ENCODE data around the gene DZANK1. TPM values are rescaled to one million over a fixed set of nuclear protein-coding genes. Genes with fewer than 3 reads are reported as not detected.

The DZANK1 gene
- total and polyA plus RNA-seq, 9 donors = 2.2 to 6.5 (median 3.4) TPM

DNA sequence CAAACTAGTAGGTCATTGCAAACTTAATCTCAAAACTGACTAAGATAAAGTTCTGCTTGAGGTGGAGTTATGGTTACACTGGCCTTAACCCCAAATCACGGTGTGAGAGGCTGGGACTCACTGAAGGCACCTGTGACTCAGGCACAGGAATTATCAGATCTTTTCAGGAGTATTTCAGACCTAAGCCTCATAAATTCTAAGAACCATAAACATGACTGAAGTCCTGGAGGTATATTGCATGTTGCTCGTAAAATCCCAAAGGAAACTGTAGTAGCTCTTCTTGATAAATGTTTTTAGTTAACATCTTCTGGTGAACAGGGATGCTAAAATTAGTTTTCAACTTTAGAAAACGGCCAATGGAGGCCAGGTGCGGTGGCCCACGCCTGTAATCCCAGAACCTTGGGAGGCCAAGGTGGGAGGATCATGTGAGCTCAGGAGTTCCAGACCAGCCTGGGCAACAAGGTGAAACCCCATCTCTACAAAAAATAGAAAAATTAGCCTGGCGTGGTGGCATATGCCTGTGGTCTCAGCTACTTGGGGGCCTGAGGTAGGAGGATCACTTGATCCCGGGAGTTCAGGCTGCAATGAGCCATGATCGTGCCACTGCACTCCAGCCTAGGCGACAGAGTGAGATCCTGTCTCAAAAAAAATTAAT is 36.5 kb downstream of the DZANK1 start:
- H3K27me3 ChIP-seq = no peaks in the 10 kb centered on the region
- TF ChIP-seq CTCF (IDR thresholded peaks at IDR 0.05) = no peak
- no peak for TF ChIP-seq POLR2A (IDR thresholded peaks at IDR 0.05)
- no peak for TF ChIP-seq EP300 (IDR thresholded peaks at IDR 0.05)
- intact Hi-C loops (cut with DNase I) = no loop called here
- H3K9me3 ChIP-seq = no peaks in the 10 kb centered on the region
- 88 to 90% (median 88%) methylated on average over 9 of the region's 9 CpGs for WGBS, 3 donors
- no peak for DNase-seq
- no peak overlapping the region for H3K27ac ChIP-seq
- H3K36me3 ChIP-seq = no peaks in the 10 kb centered on the region
- no peak overlapping the region for H3K4me3 ChIP-seq
- peaks cover 2% of the 10 kb centered on the region for H3K4me1 ChIP-seq (ENCODE audit: insufficient read depth)

DNA sequence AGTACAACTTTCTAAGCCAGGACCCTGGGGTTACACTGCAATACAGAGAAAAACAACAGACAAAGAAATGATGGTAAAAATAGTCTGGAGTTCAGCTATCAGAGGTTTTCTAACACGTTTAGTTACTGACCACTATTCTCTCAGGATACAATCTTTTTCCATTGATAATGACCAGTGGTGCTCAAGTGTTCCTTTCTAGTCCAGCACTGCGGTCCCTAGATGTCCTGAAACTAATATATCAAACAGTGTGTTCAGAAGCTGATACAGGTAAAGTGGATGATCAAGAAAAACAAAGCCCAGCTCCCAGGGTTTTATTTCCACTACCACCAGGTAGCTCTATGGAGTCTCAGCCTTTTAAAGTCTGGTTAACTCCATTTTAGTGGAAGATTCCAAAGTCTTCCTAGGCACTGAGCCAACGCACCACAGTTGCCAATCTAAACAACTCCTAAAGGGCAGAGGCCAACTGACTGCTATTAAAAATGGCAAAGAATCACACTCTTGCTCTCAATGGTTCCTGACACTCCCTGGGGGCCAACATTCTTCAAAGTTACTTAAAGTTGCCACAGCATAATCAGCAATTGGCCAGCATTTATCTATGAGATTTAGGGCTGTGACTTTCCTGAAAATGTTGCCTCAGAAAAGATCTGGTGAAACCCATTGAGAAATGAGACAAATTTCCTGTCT is 38.2 kb downstream of the DZANK1 start:
- no peaks in the 10 kb centered on the region for H3K36me3 ChIP-seq
- no peak overlapping the region for H3K4me3 ChIP-seq
- intact Hi-C loops (cut with DNase I) = no loop called here
- DNase-seq = peak; percentile 34 to 64 (median 38)
- no peak overlapping the region for H3K27ac ChIP-seq
- no peaks in the 10 kb centered on the region for H3K9me3 ChIP-seq
- H3K27me3 ChIP-seq = no peaks in the 10 kb centered on the region
- peaks cover 2% of the 10 kb centered on the region for H3K4me1 ChIP-seq (ENCODE audit: insufficient read depth)
- 44 to 51% (median 47%) methylated on average over 3 of the region's 3 CpGs for WGBS, 3 donors
- TF ChIP-seq EP300 (IDR thresholded peaks at IDR 0.05) (no peak), POLR2A (IDR thresholded peaks at IDR 0.05) (no peak), CTCF (IDR thresholded peaks at IDR 0.05) (no peak)

- no peak for DNase-seq
- H3K4me1 ChIP-seq (ENCODE audit: insufficient read depth) = peaks cover 2% of the 10 kb centered on the region
- TF ChIP-seq POLR2A (IDR thresholded peaks at IDR 0.05) (no peak), CTCF (IDR thresholded peaks at IDR 0.05) (no peak), EP300 (IDR thresholded peaks at IDR 0.05) (no peak)
- H3K27me3 ChIP-seq = no peaks in the 10 kb centered on the region
- 87 to 92% (median 91%) methylated on average over 2 of the region's 2 CpGs for WGBS, 3 donors
- no peak overlapping the region for H3K27ac ChIP-seq
- H3K36me3 ChIP-seq = no peaks in the 10 kb centered on the region
- intact Hi-C loops (cut with DNase I) = no loop called here
- no peak overlapping the region for H3K4me3 ChIP-seq
- no peaks in the 10 kb centered on the region for H3K9me3 ChIP-seq
Observed at GRCh38 chr20:18427214-18427613, 39.6 kb downstream of the DZANK1 start.

DNA sequence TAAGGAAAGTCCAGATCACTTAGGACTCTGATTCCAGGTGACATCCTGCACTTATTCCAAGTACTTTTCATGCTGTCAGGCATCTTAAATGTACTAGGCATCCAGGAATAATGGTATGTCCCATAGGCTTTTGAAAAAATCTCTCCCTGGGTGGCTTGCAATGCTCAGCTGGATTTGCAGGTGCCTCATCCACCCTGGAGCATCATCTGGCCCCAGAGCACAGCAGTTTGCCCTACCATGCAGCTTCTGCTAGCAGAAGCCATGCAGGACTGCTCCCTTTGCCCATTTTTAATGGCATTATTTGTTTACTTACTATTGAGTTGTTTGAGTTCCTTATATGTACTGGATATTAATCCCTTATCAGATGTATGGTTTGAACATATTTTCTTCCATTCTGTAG is 45.2 kb downstream of the DZANK1 start:
- Histone ChIP-seq H3K9me3 (no peaks in the 10 kb centered on the region), H3K36me3 (no peaks in the 10 kb centered on the region), H3K27ac (no peak overlapping the region), H3K27me3 (no peaks in the 10 kb centered on the region), H3K4me3 (no peak overlapping the region), H3K4me1 (ENCODE audit: insufficient read depth) (no peaks in the 10 kb centered on the region)
- TF ChIP-seq POLR2A (IDR thresholded peaks at IDR 0.05) (no peak), CTCF (IDR thresholded peaks at IDR 0.05) (no peak), EP300 (IDR thresholded peaks at IDR 0.05) (no peak)
- intact Hi-C loops (cut with DNase I) = no loop called here
- no peak for DNase-seq

Measured in ovary (tissue), 9 donors.